HUES48 (cell line): Measurements from ENCODE around the gene TFAP2C.
"Not testable (repeated sequence)": the region's sequence is repeated elsewhere in the genome, so short reads cannot be mapped to it uniquely, and the experiment has no call there.

Experiments
- H3K27ac ChIP-seq: one replicate; pipeline ENCODE4 v1.7.0; 2013; ENCODE audit warnings: low read depth, low read length, inconsistent platforms
- H3K27me3 ChIP-seq: 2 replicates; pipeline ENCODE4 v1.6.1; 2013; ENCODE audit warnings: mild to moderate bottlenecking, low read length; ENCODE audit not compliant: control insufficient read depth, insufficient read depth
- H3K36me3 ChIP-seq: 2 replicates; pipeline ENCODE4 v1.6.1; 2013; ENCODE audit warnings: low read length; ENCODE audit not compliant: control insufficient read depth, insufficient read depth
- H3K4me1 ChIP-seq: 2 replicates; pipeline ENCODE4 v1.6.1; 2013; ENCODE audit warnings: mild to moderate bottlenecking, low read length; ENCODE audit not compliant: control insufficient read depth, insufficient read depth
- H3K4me3 ChIP-seq: 2 replicates; pipeline ENCODE4 v1.5.1; 2013; ENCODE audit warnings: mild to moderate bottlenecking, low read depth, low read length
- H3K9ac ChIP-seq: 2 replicates; pipeline ENCODE4 v1.6.1; 2013; ENCODE audit warnings: mild to moderate bottlenecking, low read depth, low read length, moderate library complexity
- H3K9me3 ChIP-seq: 2 replicates; pipeline ENCODE4 v1.6.1; 2013; ENCODE audit warnings: low read length; ENCODE audit not compliant: control insufficient read depth, insufficient read depth

Gene TFAP2C

DNA sequence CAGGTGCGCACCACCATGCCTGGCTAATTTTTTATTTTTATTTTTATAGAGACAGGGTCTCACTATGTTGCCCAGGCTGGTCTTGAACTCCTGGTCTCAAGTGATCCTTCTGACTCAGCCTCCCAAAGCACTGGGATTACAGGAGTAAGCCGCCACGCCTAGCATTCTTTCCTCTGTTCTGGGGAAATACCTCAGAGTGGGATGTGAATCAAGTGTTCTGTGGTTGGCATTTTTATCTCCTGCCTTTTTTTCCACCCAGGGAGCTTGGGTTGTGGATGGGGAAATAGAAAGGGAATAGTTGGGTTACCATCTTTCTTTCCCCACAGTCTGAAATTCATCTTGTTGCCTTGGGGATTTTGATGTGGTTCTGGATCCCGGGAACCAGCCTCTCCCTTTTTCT, 24.1 kb downstream of the TFAP2C start:
- Histone ChIP-seq H3K9ac (no peak overlapping the region), H3K27me3 (no peaks in the 10 kb centered on the region), H3K4me1 (no peaks in the 10 kb centered on the region), H3K36me3 (no peaks in the 10 kb centered on the region), H3K27ac (no peak overlapping the region), H3K9me3 (no peaks in the 10 kb centered on the region), H3K4me3 (no peak overlapping the region)

DNA sequence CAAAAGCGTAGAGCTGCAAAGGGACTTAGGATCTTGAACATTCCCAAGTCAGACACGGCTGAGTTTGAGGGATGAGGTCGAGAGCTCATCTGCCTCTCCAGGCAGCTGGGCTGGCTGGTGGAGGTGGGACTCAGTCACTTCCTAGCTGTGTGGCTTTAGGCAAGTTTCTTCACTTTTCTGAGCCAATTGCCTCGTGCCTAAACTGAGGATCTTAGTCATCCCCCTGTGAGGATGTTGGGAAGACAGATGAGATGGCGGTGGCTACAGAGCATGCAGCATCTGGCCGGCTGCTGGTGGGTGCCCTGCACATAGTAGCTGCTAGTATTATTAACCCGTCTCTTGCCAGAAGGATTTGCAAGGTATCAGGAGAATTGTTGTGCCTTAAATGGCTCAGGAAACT, 27.5 kb downstream of the TFAP2C start:
- Histone ChIP-seq H3K27ac (no peak overlapping the region), H3K4me3 (no peak overlapping the region), H3K36me3 (no peaks in the 10 kb centered on the region), H3K9me3 (no peaks in the 10 kb centered on the region), H3K27me3 (no peaks in the 10 kb centered on the region), H3K4me1 (no peaks in the 10 kb centered on the region), H3K9ac (no peak overlapping the region)

DNA sequence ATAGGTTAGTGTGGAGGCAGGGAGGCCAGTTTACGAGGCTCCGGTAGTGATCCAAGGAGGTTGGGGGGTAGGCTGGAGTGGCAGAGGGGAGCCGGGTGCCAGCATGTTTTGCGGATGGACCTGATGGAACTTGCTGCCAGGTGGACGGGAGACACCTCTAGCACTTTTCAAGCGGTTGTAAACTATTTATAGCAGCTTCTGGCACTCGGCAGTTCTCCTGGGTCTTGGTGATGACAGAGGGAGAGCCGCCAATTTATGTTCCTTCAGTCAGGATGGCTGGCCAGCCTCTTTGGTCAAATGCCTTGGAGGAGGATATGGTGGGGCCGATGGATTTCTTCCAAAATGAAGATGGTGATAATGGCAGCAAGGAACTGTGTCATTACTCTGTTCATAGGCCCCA, 28.8 kb downstream of the TFAP2C start:
- Histone ChIP-seq H3K27ac (no peak overlapping the region), H3K36me3 (no peaks in the 10 kb centered on the region), H3K9ac (no peak overlapping the region), H3K4me1 (no peaks in the 10 kb centered on the region), H3K9me3 (no peaks in the 10 kb centered on the region), H3K27me3 (no peaks in the 10 kb centered on the region), H3K4me3 (no peak overlapping the region)

DNA sequence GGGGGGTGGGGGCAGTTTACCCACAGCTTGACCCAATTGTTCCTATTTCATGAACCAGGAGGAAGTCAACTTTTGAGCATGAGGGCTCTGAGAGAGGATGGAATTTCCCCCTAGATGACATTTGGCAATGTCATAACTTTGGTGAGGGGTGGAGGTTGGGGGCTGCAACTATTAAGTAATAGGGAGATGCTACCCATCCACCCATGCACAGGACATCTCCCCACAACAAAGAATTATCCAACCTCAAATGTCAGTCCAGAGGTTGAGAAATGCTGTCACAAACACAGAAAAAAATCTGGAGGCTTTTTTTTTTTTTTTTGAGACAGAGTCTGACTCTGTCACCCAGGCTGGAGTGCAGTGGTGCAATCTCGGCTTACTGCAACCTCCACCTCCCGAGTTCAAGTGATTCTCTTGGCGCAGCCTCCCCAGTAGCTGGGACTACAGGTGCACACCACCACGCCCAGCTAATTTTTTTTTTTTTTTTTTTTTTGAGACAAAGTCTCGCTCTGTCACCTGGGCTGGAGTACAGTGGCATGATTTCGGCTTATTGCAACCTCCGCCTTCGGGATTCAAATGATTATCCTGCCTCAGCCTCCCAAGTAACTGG, 29.3 kb downstream of the TFAP2C start:
- not testable (repeated sequence) for H3K4me1 ChIP-seq, H3K27ac ChIP-seq, H3K27me3 ChIP-seq, H3K36me3 ChIP-seq, H3K4me3 ChIP-seq, H3K9me3 ChIP-seq, H3K9ac ChIP-seq

DNA sequence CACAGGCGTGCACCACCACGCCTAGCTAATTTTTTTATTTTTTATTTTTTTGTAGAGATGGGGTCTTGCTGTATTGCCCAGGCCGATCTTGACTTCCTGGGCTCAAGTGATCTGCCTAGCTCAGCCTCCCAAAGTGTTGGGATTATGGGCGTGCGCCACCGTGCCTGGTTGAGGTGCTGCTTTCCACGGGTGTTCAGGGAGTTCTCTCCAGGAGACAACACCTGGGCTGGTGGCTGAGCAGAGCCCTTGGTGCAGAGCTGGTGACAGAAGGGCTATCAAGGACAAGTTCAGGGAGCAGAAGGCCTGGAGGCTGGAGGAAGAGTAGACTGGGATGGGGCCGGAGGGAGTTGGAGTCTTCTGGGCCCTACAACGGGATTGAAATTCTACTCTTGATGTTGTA, 34.6 kb downstream of the TFAP2C start:
- H3K27me3 ChIP-seq = no peaks in the 10 kb centered on the region
- H3K4me3 ChIP-seq = no peak overlapping the region
- no peaks in the 10 kb centered on the region for H3K4me1 ChIP-seq
- H3K27ac ChIP-seq = no peak overlapping the region
- H3K36me3 ChIP-seq = no peaks in the 10 kb centered on the region
- H3K9me3 ChIP-seq = no peaks in the 10 kb centered on the region
- H3K9ac ChIP-seq = no peak overlapping the region

- H3K9me3 ChIP-seq = no peaks in the 10 kb centered on the region
- H3K27ac ChIP-seq = no peak overlapping the region
- no peaks in the 10 kb centered on the region for H3K4me1 ChIP-seq
- no peak overlapping the region for H3K9ac ChIP-seq
- no peaks in the 10 kb centered on the region for H3K36me3 ChIP-seq
- H3K4me3 ChIP-seq = no peak overlapping the region
- H3K27me3 ChIP-seq = no peaks in the 10 kb centered on the region
Measured at GRCh38 chr20:56664796-56665195, 35.7 kb downstream of the TFAP2C start.

DNA sequence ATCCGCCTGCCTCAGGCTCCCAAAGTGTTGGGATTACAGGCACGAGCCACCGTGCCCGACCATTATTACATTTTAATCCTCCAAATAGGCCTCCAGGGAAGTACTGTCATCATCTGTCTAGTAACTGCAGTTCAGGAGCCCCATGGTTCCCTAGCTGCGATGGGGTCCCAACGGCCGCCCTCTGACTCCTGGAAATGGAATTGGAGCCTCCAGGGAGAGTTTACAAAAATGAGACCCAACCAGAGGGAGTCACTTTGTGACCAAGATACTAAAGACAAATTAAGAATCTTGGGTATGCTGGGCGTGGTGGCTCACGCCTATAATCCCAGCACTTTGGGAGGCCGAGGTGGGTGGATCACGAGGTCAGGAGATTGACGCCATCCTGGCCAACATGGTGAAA, 36.7 kb downstream of the TFAP2C start:
- Histone ChIP-seq H3K4me1 (no peaks in the 10 kb centered on the region), H3K9ac (no peak overlapping the region), H3K4me3 (no peak overlapping the region), H3K27me3 (no peaks in the 10 kb centered on the region), H3K9me3 (no peaks in the 10 kb centered on the region), H3K27ac (no peak overlapping the region), H3K36me3 (no peaks in the 10 kb centered on the region)

DNA sequence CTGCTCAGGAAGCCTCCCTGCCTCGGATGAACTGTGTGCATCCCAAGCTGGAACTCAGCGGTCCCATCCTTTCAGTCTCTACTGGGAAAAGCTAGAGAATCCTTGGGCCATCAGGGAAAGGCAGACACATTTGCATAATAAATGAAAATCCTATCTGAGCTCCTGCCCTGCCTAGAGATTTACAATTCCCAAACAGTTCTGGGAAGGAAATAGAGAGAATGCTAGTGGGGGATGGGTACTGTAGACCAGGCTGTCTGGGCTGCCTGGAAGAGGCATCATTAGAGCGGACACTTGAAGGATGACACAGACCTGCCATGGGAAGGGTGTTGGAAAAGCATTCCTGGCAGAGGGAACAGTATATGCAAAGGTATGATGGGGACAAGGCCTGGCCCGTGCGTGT, 44.3 kb downstream of the TFAP2C start:
- Histone ChIP-seq H3K9me3 (no peaks in the 10 kb centered on the region), H3K36me3 (no peaks in the 10 kb centered on the region), H3K9ac (no peak overlapping the region), H3K27me3 (no peaks in the 10 kb centered on the region), H3K4me3 (no peak overlapping the region), H3K27ac (no peak overlapping the region), H3K4me1 (peaks cover 9% of the 10 kb centered on the region)

GRCh38 chr20:56676001-56676400, 46.9 kb downstream of the TFAP2C start:
- H3K27me3 ChIP-seq = no peaks in the 10 kb centered on the region
- H3K4me1 ChIP-seq = peaks cover 9% of the 10 kb centered on the region
- no peaks in the 10 kb centered on the region for H3K36me3 ChIP-seq
- no peak overlapping the region for H3K27ac ChIP-seq
- no peaks in the 10 kb centered on the region for H3K9me3 ChIP-seq
- no peak overlapping the region for H3K9ac ChIP-seq
- no peak overlapping the region for H3K4me3 ChIP-seq

DNA sequence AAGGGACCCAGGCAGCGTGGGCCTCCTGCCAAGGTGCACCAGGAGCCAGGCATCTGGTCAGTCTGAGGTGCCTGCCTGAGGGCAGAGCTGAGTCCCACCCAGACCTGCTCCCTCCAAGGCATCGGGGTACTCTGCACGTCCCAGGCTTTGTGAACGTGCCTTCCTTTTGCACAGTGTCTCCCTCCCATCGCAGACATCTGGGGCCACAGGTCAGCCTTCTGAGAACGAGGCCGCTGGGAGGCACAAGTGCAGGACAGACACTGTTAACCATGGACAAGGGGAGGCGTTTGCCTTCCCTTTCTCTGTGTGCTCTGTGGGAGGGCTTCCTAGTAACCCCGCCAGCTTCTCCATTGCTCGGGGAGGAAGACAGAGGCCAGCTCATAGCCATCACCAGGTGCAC, 47.6 kb downstream of the TFAP2C start:
- H3K27ac ChIP-seq = no peak overlapping the region
- no peaks in the 10 kb centered on the region for H3K36me3 ChIP-seq
- no peak overlapping the region for H3K4me3 ChIP-seq
- no peak overlapping the region for H3K9ac ChIP-seq
- no peaks in the 10 kb centered on the region for H3K27me3 ChIP-seq
- peaks cover 9% of the 10 kb centered on the region for H3K4me1 ChIP-seq
- H3K9me3 ChIP-seq = no peaks in the 10 kb centered on the region

- H3K4me3 ChIP-seq = no peak overlapping the region
- no peak overlapping the region for H3K9ac ChIP-seq
- H3K36me3 ChIP-seq = no peaks in the 10 kb centered on the region
- H3K27me3 ChIP-seq = no peaks in the 10 kb centered on the region
- H3K4me1 ChIP-seq = no peaks in the 10 kb centered on the region; the same call in 1 of the 2 replicates
- H3K9me3 ChIP-seq = no peaks in the 10 kb centered on the region
- no peak overlapping the region for H3K27ac ChIP-seq
Measured at GRCh38 chr20:56683077-56683865, 54.2 kb downstream of the TFAP2C start.
